Spinal cord (tissue), 10 donors: ENCODE results near the gene TBRG4. TPM values are rescaled to one million over a fixed set of nuclear protein-coding genes. Genes with fewer than 3 reads are reported as not detected.

Experiments
- DNase-seq, 6 donors: peaks; one replicate each; pipeline versions ENCODE4 v3.0.0 to v3.0.0-alpha.2; 2013 to 2015; ENCODE audit warnings: low spot score in 6 of 6, low read depth in 4 of 6
- H3K27ac ChIP-seq: one replicate; pipeline ENCODE4 v1.5.1; 2013; ENCODE audit warnings: low read depth, low read length, control low read depth
- H3K27me3 ChIP-seq: one replicate; pipeline ENCODE4 v1.6.1; 2013; ENCODE audit warnings: low read length; ENCODE audit not compliant: control insufficient read depth, insufficient read depth
- H3K36me3 ChIP-seq: one replicate; pipeline ENCODE4 v1.6.1; 2013; ENCODE audit warnings: low read length; ENCODE audit not compliant: control insufficient read depth, insufficient read depth
- H3K4me1 ChIP-seq: one replicate; pipeline ENCODE4 v1.6.1; 2013; ENCODE audit warnings: low read length; ENCODE audit not compliant: control insufficient read depth, insufficient read depth
- H3K4me3 ChIP-seq: one replicate; pipeline ENCODE4 v1.5.1; 2013; ENCODE audit warnings: low read depth, low read length, control low read depth
- H3K9me3 ChIP-seq: one replicate; pipeline ENCODE4 v1.6.1; 2013; ENCODE audit warnings: low read length; ENCODE audit not compliant: control insufficient read depth, insufficient read depth
- WGBS: methylation state at CpG from one replicate; pipeline ENCODE4 v1.1.5; 2013; ENCODE audit warnings: missing lambda C conversion rate; ENCODE audit not compliant: insufficient coverage; 5-methylcytosine and 5-hydroxymethylcytosine counted together
- polyA plus RNA-seq, 2 donors: library from polyadenylated mRNA; unstranded; fragments of 120-200 nt; gene quantifications; one replicate each; pipeline ENCODE4 v1.2.1, GENCODE V29; 2013; ENCODE audit not compliant: insufficient read length in 2 of 2
- total RNA-seq, 2 donors: library from RNA; depleted of rRNA in 1 of 2; stranded (reverse); fragments of 120-200 nt in 1 of 2; fragments of >200 nt in 1 of 2; gene quantifications; one replicate each; pipeline versions ENCODE4 v1.2.3 to v1.2.4, GENCODE V29; 2013 to 2014
- donor health status: healthy.

Gene TBRG4
- total and polyA plus RNA-seq, 4 donors, result 34.4 to 50.3 (median 43.6) TPM

- Histone ChIP-seq H3K4me1 (peaks cover 12% of the 10 kb centered on the region), H3K27me3 (no peaks in the 10 kb centered on the region), H3K4me3 (no peak overlapping the region), H3K9me3 (no peaks in the 10 kb centered on the region), H3K27ac (no peak overlapping the region), H3K36me3 (peaks cover 67% of the 10 kb centered on the region)
- DNase-seq, result no peak
- 87% methylated on average over 8 of the region's 8 CpGs for WGBS
Measured at GRCh38 chr7:45106820-45107219, 4.7 kb downstream of the TBRG4 start.

DNA sequence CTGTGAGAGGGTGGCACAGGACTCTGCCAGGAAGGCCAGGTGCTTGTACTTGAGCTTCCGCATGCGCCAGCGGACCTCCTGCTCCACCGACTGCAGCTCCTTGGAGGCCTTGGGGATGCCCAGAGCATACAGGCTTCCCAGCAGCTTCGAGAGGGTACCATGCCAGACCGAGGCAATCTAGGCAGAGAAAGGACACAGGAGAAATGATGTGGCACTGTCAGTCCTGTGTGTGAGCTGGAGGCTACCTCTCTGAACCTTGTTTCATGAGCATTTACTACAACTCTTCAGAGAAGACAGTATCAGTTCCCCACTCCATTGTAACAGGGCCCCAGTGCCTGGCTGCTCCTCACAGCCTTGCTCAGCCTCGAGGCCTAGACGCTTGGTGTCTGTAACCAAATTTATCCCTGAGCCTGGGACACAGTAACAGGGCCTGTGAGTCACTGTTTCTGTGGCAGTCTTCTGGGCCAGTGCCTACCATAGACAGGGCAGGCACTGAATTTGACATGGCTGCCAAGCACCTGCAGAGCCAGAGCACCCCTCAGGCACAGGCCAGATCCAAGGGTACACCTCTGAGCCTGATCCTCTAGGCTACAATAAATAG, 5.8 kb downstream of the TBRG4 start:
- no peak for DNase-seq
- Histone ChIP-seq H3K9me3 (no peaks in the 10 kb centered on the region), H3K4me1 (peaks cover 6% of the 10 kb centered on the region), H3K27me3 (no peaks in the 10 kb centered on the region), H3K27ac (no peak overlapping the region), H3K36me3 (peaks cover 78% of the 10 kb centered on the region), H3K4me3 (no peak overlapping the region)
- WGBS, result 100% methylated on average over 8 of the region's 8 CpGs

- Histone ChIP-seq H3K4me3 (no peak overlapping the region), H3K4me1 (no peaks in the 10 kb centered on the region), H3K9me3 (no peaks in the 10 kb centered on the region), H3K27me3 (no peaks in the 10 kb centered on the region), H3K36me3 (peaks cover 85% of the 10 kb centered on the region), H3K27ac (no peak overlapping the region)
- WGBS, result 96% methylated on average over 12 of the region's 12 CpGs
- no peak for DNase-seq
Measured at GRCh38 chr7:45104844-45105587, 6.5 kb downstream of the TBRG4 start.

DNA sequence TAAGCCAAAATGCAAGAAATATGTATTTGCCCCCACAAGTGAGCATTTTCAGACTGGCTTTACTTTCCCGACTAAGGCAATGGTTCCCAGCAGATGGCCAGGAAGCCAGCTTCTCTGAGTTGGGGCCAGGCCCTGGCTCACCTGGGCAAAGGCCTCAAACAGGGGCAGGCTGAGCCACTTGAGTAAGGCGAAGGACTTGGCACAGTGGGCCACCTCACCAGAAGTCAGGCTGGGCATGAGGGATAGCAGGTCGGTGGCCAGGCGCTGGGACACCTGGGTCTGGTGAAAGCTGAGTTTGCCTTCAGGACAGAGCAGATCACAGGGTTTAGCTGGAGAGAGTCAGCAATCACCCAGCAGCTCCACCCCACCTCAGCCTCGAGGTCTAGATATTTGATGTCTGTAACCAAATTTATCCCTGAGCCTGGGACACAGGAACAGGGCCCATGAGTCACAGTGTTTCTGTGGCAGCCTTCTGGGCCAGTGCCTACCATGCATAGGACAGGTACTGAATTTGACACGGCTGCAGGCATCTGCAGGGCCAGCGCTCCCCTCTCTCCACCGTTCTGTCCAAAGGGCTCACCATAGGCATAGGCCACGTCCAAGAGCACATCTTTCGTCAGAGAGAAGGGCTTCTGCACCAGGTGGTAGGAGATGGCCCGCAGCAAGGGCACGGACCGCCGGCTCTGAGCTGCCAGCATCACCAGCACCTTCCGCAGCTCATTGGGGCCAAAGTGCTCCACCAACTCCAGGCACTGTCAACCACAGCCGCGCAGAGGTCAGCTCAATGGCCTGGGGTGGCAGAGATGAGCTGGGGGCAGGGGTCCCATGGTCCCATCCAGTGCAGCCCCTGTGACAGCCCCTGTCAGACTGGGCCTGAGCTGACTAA, 7.3 kb downstream of the TBRG4 start:
- no peak overlapping the region for H3K27ac ChIP-seq
- 95% methylated on average over 12 of the region's 17 CpGs for WGBS
- H3K9me3 ChIP-seq, result no peaks in the 10 kb centered on the region
- no peak overlapping the region for H3K4me3 ChIP-seq
- DNase-seq, result no peak
- H3K27me3 ChIP-seq, result no peaks in the 10 kb centered on the region
- no peaks in the 10 kb centered on the region for H3K4me1 ChIP-seq
- H3K36me3 ChIP-seq, result peaks cover 93% of the 10 kb centered on the region

DNA sequence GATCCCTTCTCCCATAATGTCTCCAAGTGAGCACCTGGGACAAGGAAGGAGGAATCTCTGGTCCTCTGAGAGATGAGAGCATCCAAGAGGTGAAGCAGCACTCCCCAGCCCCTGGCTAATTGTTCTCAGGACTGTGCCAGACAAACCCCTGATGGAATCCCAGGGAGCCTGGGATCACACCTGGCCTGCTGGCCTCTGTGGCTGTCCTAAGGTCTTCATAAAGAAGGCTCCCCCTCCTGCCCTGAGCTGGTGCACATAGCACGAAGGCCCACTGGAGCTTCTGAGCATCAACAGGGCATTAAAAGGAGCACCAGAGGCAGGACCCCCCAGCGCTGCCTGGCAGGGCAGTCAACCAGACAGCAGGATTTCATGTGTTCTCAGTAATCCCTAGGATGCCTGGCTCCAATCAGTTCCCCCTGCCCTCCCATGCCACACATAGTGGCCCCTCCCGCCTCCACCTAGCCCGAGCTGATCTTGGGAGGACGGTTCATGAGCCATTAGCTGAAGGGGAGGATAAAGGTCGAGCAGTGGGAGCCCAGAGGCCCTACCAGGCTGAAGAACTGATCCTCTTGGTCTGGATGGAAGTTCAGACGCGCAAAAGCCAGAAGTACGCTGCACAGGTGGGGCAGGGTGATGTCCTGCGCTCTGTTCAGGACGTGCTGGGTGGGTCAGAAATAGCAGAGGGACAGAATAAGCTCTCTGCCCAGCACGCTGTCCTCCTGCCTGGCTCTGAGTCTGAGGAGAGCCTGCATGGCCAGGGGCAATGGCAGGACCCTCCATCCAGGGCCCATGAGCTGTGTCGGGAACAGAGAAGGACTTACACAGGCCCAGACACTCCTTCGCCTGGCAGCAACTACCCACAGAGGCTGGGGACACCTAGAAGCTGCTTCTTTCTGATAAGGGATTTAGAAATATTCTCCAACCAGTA, 8.4 kb downstream of the TBRG4 start:
- 93% methylated on average over 12 of the region's 14 CpGs for WGBS
- no peak for DNase-seq
- Histone ChIP-seq H3K27ac (no peak overlapping the region), H3K9me3 (no peaks in the 10 kb centered on the region), H3K27me3 (no peaks in the 10 kb centered on the region), H3K4me3 (no peak overlapping the region), H3K4me1 (no peaks in the 10 kb centered on the region), H3K36me3 (peaks cover 88% of the 10 kb centered on the region)

- Histone ChIP-seq H3K4me3 (no peak overlapping the region), H3K36me3 (peaks cover 79% of the 10 kb centered on the region), H3K9me3 (no peaks in the 10 kb centered on the region), H3K27me3 (no peaks in the 10 kb centered on the region), H3K4me1 (no peaks in the 10 kb centered on the region), H3K27ac (no peak overlapping the region)
- DNase-seq, result no peak
- WGBS, result 97% methylated on average over 11 of the region's 12 CpGs
Measured at GRCh38 chr7:45101748-45102147, 9.7 kb downstream of the TBRG4 start.

GRCh38 chr7:45100761-45101480, 10.6 kb downstream of the TBRG4 start:
- Histone ChIP-seq H3K4me1 (no peaks in the 10 kb centered on the region), H3K4me3 (no peak overlapping the region), H3K9me3 (no peaks in the 10 kb centered on the region), H3K27me3 (no peaks in the 10 kb centered on the region), H3K27ac (no peak overlapping the region), H3K36me3 (peaks cover 71% of the 10 kb centered on the region)
- DNase-seq, result no peak
- 94% methylated on average over 11 of the region's 13 CpGs for WGBS

DNA sequence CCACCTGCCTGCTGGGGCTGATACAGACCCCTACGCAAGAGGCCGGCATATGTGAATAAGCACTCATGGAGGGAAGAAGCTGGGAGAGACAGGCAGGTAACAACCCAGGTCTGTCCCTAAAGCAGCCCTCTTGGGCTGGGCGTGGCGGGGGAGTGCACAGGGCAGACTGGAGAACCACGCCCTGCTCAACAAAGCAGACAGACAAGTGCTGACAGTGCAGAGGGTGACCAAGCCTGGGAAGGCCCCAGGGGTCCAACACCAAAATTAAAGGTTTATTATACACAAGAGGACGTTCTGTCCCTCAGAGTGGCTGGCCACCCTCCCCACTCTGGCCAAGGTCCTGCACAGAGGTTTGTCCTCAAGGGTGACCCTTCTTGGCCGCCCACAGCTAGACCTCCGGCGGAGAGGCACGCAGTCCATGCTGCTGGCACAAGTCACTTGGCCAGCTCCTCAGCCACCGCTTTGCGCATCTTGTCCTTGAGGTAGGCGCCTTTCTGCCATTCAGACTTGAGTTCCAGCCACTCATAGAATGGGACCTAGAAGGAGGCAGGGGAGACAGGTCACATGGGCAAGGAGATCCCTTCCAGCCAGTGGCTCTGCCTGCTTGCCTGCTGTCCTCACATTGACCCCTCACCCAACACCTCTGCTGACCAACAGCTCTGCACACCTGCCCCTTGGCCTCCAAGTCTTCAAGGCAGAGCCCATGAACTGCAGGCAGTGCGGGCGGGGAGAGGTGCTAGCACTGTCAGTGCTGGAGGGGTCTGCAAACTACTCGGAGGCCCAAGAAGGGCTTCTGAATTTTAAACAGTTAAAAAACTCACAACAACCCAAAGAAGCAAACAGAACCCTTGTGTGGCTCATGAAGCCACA, 11.4 kb downstream of the TBRG4 start:
- Histone ChIP-seq H3K4me3 (no peak overlapping the region), H3K27ac (no peak overlapping the region), H3K4me1 (no peaks in the 10 kb centered on the region), H3K27me3 (no peaks in the 10 kb centered on the region), H3K9me3 (no peaks in the 10 kb centered on the region), H3K36me3 (peaks cover 63% of the 10 kb centered on the region)
- WGBS, result 93% methylated on average over 15 of the region's 16 CpGs
- DNase-seq, result no peak
